GM12878 (cell line): ENCODE data around the gene GCDH.

Experiments
- CEBPB ChIP-seq, 2 experiments: fragments of 150-350 bp in 1 of 2; IDR thresholded peaks; 2 replicates each; pipeline ENCODE4 v1.6.1; 2012 to 2014; ENCODE audit warnings: low read depth in 2 of 2, low read length in 2 of 2, borderline replicate concordance in 1 of 2, inconsistent platforms in 1 of 2
- GABPA ChIP-seq: IDR thresholded peaks from 2 replicates; pipeline ENCODE4 v1.6.1; 2014; ENCODE audit warnings: antibody characterized with exemption, low read depth, mild to moderate bottlenecking, inconsistent platforms
- MYC ChIP-seq: IDR thresholded peaks from 2 replicates; pipeline ENCODE4 v1.6.1; 2011; ENCODE audit warnings: mild to moderate bottlenecking, low read length, moderate library complexity, inconsistent platforms; ENCODE audit not compliant: insufficient read depth, insufficient replicate concordance, insufficient read length, severe bottlenecking
- POLR2A ChIP-seq: IDR thresholded peaks from 2 replicates; pipeline ENCODE4 v1.6.1; 2011; ENCODE audit warnings: low read depth, mild to moderate bottlenecking, low read length
- SMC3 ChIP-seq: IDR thresholded peaks from 2 replicates; pipeline ENCODE4 v1.6.1; 2011; ENCODE audit warnings: low read length, improper control_type of control experiment, borderline replicate concordance
- ZNF217 ChIP-seq: fragments of 450-650 bp; IDR thresholded peaks from 2 replicates; pipeline ENCODE4 v1.6.1; 2017; ENCODE audit warnings: antibody characterized with exemption, mild to moderate bottlenecking
- TF ChIP-seq, protein P1 (sequence below): fragments of 450-650 bp; IDR thresholded peaks from 2 replicates; pipeline ENCODE4 v1.6.1; 2017; ENCODE audit warnings: mild to moderate bottlenecking

DNA sequence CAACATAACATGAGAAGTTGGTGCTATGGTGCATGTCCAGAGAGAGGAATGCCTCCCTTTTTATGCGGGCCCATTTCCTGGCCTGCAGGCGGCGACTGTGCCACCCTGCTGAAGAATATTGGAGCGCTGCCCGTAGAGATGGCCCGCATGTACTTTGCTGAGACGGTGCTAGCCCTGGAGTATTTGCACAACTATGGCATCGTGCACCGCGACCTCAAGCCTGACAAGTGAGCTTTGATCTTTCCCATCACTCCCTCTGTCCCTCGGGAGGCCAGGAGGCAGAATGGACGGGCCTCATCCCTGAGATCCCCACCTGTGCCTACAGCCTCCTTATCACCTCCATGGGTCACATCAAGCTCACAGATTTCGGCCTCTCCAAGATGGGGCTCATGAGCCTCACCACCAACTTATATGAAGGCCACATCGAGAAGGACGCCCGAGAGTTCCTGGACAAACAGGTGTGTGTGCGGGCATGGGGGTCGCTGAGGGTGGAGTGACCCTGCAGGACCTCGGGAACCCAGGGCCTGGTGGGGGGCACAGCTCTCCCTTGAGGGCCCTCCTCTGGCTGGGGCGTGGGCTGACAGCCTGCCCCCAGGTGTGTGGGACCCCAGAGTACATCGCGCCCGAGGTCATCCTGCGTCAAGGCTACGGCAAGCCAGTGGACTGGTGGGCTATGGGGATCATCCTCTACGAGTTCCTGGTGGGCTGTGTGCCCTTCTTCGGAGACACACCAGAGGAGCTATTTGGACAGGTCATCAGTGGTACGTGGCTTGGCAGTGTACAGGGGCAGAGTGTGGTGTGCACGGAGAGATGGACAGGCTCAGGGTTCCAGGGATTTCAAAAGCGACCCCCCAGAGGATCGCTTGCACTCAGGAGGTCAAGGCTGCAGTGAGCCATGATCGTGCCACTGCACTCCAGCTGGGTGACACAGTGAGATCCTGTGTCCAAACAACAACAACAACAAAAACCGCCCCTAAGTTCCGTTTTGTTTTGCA, 25.9 kb upstream of the GCDH start:
- TF ChIP-seq, protein P1, sequence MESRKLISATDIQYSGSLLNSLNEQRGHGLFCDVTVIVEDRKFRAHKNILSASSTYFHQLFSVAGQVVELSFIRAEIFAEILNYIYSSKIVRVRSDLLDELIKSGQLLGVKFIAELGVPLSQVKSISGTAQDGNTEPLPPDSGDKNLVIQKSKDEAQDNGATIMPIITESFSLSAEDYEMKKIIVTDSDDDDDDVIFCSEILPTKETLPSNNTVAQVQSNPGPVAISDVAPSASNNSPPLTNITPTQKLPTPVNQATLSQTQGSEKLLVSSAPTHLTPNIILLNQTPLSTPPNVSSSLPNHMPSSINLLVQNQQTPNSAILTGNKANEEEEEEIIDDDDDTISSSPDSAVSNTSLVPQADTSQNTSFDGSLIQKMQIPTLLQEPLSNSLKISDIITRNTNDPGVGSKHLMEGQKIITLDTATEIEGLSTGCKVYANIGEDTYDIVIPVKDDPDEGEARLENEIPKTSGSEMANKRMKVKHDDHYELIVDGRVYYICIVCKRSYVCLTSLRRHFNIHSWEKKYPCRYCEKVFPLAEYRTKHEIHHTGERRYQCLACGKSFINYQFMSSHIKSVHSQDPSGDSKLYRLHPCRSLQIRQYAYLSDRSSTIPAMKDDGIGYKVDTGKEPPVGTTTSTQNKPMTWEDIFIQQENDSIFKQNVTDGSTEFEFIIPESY = no peak
- no peak for TF ChIP-seq GABPA
- no peak for TF ChIP-seq CEBPB (IDR thresholded peaks at IDR 0.05; ENCODE audit: borderline replicate concordance in 1 of 2, low read depth in 2 of 2, low read length in 2 of 2)
- no peak for TF ChIP-seq POLR2A
- TF ChIP-seq SMC3 = no peak
- no peak for TF ChIP-seq MYC
- TF ChIP-seq ZNF217 = no peak
